NCI-H1417 (cell line): ENCODE measurements around the gene PDE7B.
"Not testable (repeated sequence)": the region's sequence is repeated elsewhere in the genome, so short reads cannot be mapped to it uniquely, and the experiment has no call there.

ENCODE experiments used
- DNase-seq, 3 experiments: peaks; one replicate each; lab custom pipeline; 2025; lab: John Stamatoyannopoulos, UW

The PDE7B gene

DNA sequence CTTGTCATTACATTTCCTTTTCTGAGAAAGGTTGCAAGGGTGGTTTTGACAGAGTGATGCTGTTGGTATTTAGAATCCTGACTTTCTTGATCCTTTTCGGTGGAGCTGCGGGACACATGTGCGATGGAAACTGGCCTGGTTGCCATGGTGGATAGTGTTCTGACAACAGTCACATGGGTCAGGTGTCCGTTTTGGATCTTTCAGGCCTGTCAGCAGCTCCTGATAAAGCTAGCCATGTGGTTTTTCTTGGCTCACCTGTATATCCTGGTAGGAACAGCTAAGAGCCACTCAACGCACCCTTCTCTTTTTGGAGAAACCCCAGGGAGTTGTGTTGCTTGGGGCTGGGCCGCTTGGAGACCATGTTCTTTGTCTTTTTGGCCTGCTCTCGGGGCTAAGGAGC lies 221.2 kb downstream of the PDE7B start:
- DNase-seq = no peak

DNA sequence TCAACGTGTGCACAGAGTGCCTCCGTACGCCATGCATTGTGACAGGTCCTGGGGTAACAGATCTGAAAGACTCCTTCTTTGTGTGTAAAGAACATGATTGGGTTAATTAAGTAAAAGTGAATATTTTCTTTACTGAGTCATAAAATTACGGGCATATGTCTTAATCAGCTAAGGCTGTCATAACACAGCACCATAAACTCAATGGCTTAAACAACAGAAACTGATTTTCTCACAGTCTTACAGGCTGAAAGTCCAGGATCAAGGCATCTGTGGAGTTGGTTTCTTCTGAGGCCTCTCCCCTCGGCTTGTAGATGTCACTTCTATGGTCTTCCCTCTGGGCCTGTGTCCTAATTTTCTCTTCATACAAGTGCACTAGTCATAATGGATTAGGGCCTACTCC lies 221.7 kb downstream of the PDE7B start:
- DNase-seq = no peak

DNA sequence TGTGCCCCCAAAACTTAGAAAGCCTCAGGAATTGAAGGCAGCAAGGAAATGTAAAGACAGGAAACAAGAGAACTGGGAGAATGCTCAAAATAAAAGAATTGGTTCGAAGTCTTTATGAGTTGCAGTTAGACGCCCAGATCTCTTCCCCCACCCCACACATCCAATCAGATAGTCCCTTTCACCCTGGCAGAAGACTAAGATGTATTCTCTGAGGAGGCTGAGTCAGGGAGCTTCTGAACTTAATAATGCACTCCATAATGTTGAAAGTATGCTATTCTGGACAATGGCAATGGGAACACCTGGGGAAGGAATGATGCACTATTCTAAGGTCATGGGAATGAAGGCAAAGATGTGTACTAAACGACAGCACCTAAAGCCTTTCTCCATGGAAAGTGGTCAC lies 225.0 kb downstream of the PDE7B start:
- no peak for DNase-seq

DNA sequence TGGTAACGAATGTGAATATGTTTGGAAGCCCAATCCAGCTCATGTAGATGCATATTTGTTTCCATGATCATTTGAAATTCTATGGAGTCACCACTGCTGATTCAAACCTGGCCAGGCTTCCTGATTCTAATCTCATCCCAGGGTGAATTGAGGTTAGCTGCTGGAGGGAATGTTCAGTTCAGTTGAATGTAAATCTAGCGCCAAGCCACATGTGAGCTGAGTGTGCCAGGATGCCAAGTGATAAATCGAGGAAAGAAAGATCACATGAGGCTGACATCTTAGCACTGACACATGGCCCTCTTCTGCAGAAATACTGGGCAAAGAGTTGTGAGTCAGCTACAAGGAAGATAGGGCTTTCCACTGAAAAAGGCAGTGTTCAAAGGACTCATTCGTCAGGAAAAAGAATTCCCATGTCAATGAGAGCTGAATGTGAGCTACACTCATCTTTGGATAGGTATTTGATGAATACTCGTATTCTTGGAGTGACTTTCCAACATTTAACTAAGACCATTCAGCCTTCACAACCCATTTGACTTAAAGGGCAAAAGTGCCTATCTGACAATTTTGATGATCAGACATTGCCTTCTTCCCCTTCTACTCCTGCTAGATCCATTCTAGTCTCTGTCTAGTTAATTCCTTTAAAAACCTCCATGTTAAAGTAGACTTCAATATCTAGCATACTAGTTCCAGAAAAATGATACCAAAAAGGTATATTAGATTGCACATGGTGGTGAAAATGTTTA lies 226.5 kb downstream of the PDE7B start:
- no peak for DNase-seq

DNA sequence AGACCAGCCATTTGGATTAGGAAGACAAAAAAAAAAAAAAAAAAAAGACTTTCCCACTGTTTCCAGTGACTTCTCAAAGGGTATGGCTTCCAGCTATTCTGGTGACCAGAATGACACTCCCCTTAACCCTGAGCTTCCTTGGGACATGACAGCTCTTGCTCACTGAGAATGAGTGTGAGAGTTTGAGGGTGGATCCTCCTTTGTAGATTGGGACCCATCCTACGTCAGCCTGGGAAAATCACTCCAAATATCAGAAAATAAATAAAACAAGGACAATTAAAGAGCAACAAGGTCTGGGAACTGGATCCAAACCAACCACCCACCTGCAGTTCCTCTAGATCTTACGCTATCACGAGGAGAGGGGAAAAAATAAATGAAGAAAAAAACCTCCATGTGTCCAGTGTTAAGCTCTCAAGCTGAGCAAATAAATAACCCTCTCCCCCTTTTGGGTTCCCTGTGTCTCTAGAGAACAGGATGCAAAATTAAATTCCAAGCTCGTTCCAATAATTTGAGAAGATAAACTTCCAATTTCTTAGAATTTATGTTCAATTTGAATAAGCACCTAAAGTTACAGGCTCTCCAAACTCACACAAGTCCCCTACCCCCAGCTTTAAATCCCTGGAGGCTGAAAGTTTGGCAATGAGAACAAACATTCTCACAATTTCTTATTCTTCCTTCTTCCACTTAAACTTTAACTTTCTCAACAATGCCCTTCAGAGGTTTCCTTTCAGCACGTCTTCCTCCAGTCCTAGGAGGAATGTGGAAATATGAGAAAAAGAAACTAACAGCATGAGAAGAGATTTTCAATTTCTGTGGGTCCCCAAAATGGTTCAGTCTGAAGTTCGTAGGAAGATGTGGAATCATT lies 228.4 kb downstream of the PDE7B start:
- no peak for DNase-seq

DNA sequence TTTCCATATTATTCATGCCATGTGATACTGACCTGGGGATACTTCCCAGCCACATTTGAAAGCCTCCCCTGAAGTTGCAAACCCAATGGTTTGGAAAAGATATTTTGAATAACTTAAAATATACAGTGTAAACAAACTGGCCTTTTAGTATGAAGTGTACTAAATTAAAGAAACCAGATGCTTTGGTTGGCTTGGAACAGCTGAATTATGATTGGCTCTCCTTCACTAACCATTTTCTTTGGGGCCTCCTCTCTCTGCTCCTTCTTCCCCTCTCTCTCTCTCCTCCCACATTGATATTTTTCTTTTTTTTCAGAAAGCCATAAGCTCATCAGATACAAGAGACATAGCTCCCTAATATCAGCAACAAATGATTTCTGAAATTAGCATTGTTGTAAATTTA lies 232.0 kb downstream of the PDE7B start:
- DNase-seq = no peak

DNA sequence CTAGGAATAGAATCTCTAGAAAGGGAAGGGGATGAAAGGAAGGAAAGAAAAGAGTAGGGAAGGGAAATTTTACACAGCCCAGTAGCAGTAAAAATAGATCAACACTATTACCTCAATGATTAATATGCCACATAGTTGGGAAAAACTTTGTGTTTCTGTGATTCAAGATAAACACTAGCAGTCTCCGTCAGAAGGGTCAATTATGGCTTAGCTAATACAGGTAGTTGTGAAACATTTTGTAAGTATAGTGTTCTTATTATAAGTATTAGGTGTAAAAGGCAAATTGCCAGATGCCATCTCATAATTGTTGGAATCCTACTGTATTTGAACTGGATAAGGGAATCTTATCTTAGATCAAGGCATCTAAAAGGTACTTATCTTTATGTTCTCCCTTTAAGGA lies 232.9 kb downstream of the PDE7B start:
- no peak for DNase-seq

DNA sequence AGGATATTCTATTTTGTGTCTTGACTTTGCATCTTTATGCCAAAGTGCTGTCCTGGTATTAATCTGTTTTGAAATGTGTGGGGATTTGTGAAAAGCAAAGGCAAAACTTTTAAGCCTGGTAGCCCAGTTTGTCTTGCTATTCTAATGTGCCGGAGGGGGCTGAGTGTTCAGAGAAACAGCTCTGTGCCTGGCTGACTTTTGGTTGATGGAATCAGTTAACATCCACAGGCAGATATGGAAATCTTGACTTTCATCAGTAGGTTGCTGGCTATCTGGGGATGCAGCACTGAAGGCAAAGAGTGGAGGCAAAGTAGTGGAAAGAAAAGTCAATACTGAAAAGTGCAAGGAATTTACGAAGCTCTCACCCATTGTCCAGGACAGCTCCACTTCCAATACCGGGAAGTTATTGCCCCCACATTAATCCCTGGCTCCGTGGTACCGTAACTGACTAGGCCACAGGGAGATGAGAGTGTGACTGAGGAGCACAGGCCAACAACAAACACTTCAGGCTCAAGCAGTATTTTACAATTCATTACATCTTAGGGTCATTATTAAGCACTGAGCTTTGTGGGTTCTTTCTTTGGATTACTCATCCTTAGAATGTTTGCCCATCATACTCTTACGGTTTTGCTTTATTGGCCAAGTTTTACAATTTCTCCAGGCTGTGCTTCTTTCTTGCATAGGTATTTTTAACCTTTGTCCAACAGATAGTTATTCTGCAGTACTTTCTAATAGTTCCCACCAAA lies 234.0 kb downstream of the PDE7B start:
- DNase-seq = no peak

DNA sequence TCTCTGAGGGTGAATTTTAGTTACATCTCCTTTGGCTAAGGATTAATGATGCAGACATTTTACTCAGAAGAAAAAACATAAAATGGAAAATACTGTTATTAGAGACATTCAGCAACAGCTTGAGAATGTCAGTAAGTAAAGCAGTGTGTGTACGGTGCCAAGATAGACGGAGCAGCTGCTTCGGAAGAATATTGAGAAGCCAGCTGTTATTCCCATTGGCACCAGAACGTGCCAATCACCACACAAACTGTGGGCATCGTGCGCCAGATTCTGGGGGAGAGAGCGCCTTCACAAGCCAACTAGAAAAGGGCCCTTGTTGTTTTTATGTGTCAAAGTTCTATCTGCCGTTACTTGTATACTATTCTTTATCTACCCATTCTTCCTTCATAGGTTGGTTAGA lies 235.2 kb downstream of the PDE7B start:
- DNase-seq = no peak

DNA sequence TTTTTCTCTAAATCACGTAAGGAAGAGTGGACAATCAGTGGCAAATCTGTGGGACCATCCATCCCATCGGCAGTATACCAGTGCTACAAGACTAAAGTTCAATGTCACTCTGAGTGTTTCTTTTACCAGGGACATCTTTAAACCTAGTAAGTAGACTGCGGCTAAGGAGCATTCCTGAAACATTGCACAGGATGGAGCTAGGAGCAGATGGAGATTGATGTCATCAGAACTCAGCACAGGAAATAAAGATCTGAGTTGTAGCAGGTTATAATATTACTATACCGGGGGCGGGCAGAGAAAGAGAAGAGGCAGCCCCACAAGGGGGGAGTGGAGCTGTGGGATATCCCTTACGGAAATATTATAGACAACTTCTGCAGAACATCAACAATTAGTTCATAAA lies 236.5 kb downstream of the PDE7B start:
- no peak for DNase-seq

DNA sequence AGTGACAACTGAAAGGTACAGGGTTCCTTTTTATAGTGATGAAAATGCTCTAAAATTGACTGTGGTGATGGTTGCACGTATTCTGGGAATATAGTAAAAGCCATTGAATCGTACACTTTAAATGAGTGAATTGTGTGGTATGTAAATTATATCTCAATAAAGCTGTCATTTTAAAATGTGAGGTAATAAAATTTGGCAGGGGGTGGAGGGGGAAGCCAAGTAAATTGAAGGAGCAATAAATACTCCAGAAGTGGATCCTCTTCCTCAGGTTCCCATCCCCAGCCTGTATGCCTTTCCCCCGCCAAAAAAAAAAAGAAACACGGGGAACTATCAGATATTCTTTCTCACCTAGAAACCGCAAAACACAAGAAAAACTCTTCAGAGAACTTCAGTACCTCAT lies 237.2 kb downstream of the PDE7B start:
- no peak for DNase-seq

DNA sequence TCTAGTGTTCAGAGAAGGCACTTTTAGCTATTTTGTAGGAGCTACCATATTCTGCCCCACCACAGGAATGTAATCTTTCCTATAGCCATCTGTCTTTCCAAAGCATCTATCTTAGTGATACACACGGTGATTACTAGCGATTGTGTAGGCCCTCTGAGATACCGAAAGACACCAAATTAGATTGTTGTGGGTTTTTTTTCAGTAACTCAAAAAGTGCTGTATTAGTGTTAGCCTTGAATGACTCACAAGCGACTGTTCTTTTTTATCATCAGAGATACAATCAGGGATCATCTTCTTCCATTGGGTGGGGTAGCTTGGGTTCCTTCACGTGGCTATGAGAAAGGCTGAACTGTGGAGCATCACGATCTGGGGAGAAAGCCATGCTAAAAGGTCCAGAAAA lies 238.4 kb downstream of the PDE7B start:
- no peak for DNase-seq

DNA sequence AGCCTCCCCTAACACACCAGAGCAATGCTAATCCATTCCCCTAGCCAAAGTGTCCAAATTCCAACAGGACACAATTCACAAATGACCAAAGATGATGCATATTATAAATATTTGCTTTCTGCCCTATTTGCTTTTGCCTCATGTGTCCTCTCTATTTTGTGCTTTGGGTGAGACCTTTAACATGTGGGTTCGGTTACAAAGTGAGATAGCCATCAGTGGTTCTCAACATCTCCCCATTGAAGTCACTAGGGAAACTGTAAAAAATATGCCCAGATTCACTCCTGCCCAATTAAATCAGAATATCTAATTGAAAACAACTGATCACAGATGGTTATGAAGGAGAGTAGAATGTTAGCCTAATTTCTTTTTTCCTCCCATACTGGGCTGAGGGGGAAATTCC lies 239.4 kb downstream of the PDE7B start:
- DNase-seq = no peak

DNA sequence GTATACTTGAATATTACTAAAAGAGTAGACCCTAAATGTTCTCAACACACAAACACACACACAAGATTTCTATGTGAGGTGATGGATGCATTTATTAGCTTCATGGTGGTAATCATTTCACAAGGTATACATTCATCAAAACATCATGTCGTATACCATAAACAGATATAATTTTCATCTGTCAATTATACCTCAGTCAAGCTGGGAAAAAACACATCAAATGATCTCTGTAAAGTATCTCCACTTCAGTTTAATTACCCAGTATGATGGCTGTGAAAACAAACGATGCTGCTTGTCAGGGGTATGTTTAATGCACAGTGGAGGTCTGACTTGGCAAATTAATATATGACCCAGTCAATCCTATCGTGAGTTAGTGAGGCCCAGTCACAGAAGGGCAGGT lies 241.4 kb downstream of the PDE7B start:
- peak in 2 of 3 experiments; percentile 70 to 97 for DNase-seq

DNA sequence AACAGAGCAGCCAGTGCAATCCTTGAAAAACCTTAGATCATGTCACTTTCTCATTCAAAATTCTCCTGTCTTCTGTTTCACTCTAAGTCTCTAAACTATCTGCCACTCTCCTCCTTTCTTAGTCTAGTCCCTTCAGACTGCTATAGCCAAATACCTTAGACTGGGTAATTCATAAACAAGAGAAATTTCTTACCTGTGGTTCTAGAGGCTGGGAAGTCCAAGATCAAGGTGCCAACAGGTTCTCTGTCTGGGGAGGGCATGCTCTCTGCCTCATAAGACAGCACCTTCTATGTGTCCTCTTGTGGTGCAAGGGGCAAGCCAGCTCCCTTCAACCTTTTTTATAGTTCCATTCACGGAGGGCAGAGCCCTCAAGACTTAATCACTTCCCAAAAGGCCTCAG lies 242.3 kb downstream of the PDE7B start:
- DNase-seq = no peak

DNA sequence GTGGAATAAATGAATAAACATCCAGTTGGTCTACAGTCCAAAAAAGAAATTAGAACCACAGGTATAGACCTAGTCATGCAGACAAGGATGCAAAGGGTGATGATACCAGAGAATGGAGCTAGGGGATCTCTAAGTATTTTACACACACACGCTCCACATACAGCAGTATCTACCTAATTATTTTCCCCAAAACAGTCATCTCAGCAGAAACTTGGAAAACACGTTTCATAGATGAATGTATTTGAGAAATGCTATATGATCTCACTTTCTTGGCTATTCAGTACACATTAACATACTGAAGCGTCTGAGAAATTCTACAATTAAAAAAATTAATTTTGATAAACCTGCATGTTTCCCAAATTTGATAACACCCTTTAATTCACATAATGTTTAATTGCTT lies 243.3 kb downstream of the PDE7B start:
- DNase-seq = no peak

DNA sequence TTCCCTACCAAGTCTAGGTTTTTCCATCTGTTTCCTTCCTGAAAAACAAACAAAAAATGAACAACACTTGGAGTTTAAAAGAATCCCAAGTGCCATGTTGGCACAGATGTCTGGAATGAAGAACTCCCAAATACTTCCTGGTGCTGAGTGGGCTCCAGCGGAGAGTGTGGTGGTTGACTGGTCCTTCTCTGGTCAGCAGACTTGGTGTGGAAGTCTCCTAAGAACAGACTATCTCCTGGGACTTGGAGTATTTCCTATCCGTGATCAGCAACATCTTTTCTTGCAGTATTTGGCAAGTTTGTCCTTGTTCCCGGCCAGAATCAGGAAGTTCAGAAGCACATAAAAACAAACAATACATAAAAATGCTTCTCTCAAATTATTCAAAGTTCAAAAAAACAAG lies 244.5 kb downstream of the PDE7B start:
- no peak for DNase-seq

DNA sequence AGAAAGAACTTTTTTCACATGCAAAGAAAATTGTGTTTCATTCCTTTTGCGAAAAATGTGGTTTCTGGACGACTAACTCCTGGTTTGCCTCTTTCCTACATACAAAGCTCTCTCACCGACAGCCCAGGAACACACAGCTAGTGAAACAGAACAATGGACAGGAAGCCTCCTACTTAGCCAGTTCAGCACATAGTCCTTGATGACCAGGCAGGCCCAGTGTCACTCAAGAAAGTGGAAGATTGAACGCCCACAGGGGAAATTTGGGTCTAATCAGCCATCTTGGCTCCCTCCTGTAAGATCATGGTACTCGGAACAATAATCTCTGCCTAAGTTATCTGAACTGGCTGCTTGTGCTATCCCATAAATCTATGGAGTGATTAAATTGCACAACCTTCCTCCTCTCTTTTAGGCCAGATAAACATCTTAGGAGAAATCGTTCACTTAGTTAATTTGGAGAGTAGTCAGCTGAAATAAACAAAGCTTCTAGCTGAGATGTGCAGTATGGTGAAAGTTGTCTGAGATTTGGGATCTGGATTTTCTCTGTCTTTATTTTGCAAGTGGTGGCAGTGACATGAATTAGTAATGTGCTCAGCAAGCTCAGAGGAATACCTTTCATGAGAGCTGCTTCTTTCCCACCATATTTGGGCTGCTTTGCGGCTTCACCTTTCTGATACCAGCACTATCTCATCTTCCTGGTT lies 251.6 kb downstream of the PDE7B start:
- no peak for DNase-seq

DNA sequence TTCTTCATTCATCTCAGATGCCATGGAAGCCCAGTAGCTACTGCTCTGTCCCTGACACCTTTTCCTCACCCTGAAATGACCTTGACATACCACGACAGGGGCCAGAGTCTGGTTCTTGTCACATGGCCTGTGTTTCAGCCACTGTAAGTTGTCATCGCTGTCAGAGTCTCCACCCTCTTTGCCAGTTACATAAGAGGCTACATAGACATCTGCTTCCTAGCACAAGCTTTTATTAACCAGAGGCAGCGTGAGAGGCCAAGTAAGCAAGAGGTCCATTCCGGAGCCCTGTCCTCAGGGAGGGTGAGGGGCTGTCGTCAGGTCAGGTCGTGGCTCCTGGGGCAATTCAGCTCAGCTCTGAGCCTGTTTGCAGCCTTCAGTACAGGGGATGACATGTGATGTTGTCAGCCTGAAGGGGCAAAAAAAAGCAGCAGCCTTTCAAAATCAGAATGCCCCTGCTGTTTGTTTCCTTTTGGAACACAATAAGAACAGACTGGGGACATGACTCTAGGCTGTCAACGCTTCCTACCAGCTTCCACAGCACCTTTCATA lies 252.3 kb downstream of the PDE7B start:
- DNase-seq = peak in 2 of 3 experiments; percentile 59 to 67

DNA sequence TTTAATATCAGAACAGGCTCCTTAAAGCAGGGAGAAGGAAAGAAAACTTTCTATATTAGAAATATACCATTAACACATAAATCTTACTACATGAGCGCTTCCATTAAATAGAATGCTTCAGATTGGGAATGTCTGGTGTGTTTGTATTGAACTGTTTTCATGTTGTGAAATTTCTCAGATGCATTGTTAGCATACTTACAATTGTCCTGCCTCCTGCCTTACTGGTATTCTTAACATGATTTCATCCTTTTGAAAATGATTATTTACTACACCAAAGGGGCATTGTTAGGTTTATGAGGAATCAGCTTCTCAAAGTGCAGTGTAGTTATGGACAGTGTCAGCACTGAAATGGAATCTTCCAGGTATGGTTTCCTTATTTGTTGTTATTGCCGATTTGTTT lies 253.1 kb downstream of the PDE7B start:
- no peak for DNase-seq

DNA sequence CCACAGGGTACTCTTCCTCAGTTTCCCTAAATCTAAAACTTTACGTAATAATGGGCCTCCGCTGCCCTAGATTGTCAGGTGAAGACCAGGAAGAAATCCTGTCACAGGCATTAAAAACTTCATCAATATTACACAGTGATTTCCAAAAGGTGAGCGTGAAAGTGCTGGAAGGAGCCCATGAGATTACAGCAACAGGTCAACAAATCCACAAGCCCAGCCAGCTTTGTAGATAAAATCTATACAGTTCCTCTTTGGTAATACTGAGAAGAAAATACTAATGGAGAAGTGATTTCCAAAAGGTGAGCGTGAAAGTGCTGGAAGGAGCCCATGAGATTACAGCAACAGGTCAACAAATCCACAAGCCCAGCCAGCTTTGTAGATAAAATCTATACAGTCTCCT lies 254.3 kb downstream of the PDE7B start:
- DNase-seq = not testable (repeated sequence)
